Parathyroid adenoma (tissue), 2 donors: Measurements from ENCODE around the gene HERPUD1.

ENCODE experiments used
- H2AFZ ChIP-seq: fragments of 300-600 bp; sonication (generic); one replicate; pipeline ENCODE4 v1.7.0; 2017; ENCODE audit warnings: antibody characterized with exemption, mild to moderate bottlenecking
- H3K27ac ChIP-seq: fragments of 300-600 bp; sonication (generic); one replicate; pipeline ENCODE4 v1.7.0; 2017
- H3K27me3 ChIP-seq: fragments of 300-600 bp; sonication (generic); one replicate; pipeline ENCODE4 v1.7.0; 2017; ENCODE audit warnings: low read length; ENCODE audit not compliant: control insufficient read depth, insufficient read depth
- H3K36me3 ChIP-seq: fragments of 300-600 bp; sonication (generic); one replicate; pipeline ENCODE4 v1.7.0; 2017; ENCODE audit warnings: low read length; ENCODE audit not compliant: control insufficient read depth, insufficient read depth
- H3K4me1 ChIP-seq: fragments of 300-600 bp; sonication (generic); one replicate; pipeline ENCODE4 v1.7.0; 2017; ENCODE audit warnings: control low read depth
- H3K4me2 ChIP-seq: fragments of 300-600 bp; sonication (generic); one replicate; pipeline ENCODE4 v1.7.0; 2017; ENCODE audit warnings: low read length
- H3K4me3 ChIP-seq: fragments of 300-600 bp; sonication (generic); one replicate; pipeline ENCODE4 v1.7.0; 2017; ENCODE audit warnings: low read depth, low read length
- H3K79me2 ChIP-seq: fragments of 300-600 bp; sonication (generic); one replicate; pipeline ENCODE4 v1.7.0; 2017; ENCODE audit warnings: control low read depth
- H3K9ac ChIP-seq: fragments of 300-600 bp; sonication (generic); one replicate; pipeline ENCODE4 v1.7.0; 2017; ENCODE audit warnings: mild to moderate bottlenecking
- H3K9me3 ChIP-seq: fragments of 300-600 bp; sonication (generic); one replicate; pipeline ENCODE4 v1.7.0; 2017; ENCODE audit warnings: low read length; ENCODE audit not compliant: control insufficient read depth
- CTCF ChIP-seq: fragments of 300-600 bp; sonication (generic); IDR thresholded peaks from one replicate; pipeline ENCODE4 v1.7.0; 2017; ENCODE audit warnings: antibody characterized with exemption, mild to moderate bottlenecking
- donor health status: primary hyperparathyroidism.

HERPUD1 gene

GRCh38 chr16:56977216-56977615 lies 45.3 kb downstream of the HERPUD1 start:
- Histone ChIP-seq H3K79me2 (no peaks in the 10 kb centered on the region), H3K9ac (no peak overlapping the region), H3K36me3 (no peaks in the 10 kb centered on the region), H2AFZ (no peak overlapping the region), H3K4me1 (no peaks in the 10 kb centered on the region), H3K27me3 (no peaks in the 10 kb centered on the region), H3K9me3 (no peaks in the 10 kb centered on the region), H3K4me3 (no peak overlapping the region), H3K4me2 (no peak overlapping the region), H3K27ac (no peak overlapping the region)
- no peak for TF ChIP-seq CTCF

- no peaks in the 10 kb centered on the region for H3K36me3 ChIP-seq
- H3K27ac ChIP-seq = no peak overlapping the region
- H3K79me2 ChIP-seq = no peaks in the 10 kb centered on the region
- H3K4me1 ChIP-seq = no peaks in the 10 kb centered on the region
- no peak for TF ChIP-seq CTCF
- H3K9me3 ChIP-seq = no peaks in the 10 kb centered on the region
- no peak overlapping the region for H3K4me2 ChIP-seq
- no peak overlapping the region for H3K9ac ChIP-seq
- H2AFZ ChIP-seq = no peak overlapping the region
- no peaks in the 10 kb centered on the region for H3K27me3 ChIP-seq
- H3K4me3 ChIP-seq = no peak overlapping the region
These were observed 46.0 kb downstream of the HERPUD1 start for GRCh38 chr16:56977823-56978430.

GRCh38 chr16:56980201-56980535 lies 48.2 kb downstream of the HERPUD1 start:
- Histone ChIP-seq H3K9ac (no peak overlapping the region), H3K36me3 (no peaks in the 10 kb centered on the region), H2AFZ (no peak overlapping the region), H3K4me3 (no peak overlapping the region), H3K4me2 (no peak overlapping the region), H3K27ac (no peak overlapping the region), H3K4me1 (no peaks in the 10 kb centered on the region), H3K27me3 (no peaks in the 10 kb centered on the region), H3K9me3 (no peaks in the 10 kb centered on the region), H3K79me2 (no peaks in the 10 kb centered on the region)
- TF ChIP-seq CTCF = no peak

- Histone ChIP-seq H3K9me3 (no peaks in the 10 kb centered on the region), H3K4me3 (no peak overlapping the region), H3K79me2 (no peaks in the 10 kb centered on the region), H3K27ac (no peak overlapping the region), H3K36me3 (no peaks in the 10 kb centered on the region), H2AFZ (no peak overlapping the region), H3K4me2 (no peak overlapping the region), H3K27me3 (no peaks in the 10 kb centered on the region), H3K4me1 (no peaks in the 10 kb centered on the region), H3K9ac (no peak overlapping the region)
- TF ChIP-seq CTCF = no peak
These were observed 49.1 kb downstream of the HERPUD1 start for GRCh38 chr16:56980792-56981724.
